ENCODE data around the gene PRR33. TPM values are rescaled to one million over a fixed set of nuclear protein-coding genes. Genes with fewer than 3 reads are reported as not detected.
"Not testable (repeated sequence)": the region's sequence is repeated elsewhere in the genome, so short reads cannot be mapped to it uniquely, and the experiment has no call there.

PRR33 gene
- total RNA-seq, 1 donor: not detected

GRCh38 chr11:1888347-1888753, 3.3 kb downstream of the PRR33 start:
- DNase-seq (ENCODE audit: low read depth): no peak
- TF ChIP-seq, protein P1, sequence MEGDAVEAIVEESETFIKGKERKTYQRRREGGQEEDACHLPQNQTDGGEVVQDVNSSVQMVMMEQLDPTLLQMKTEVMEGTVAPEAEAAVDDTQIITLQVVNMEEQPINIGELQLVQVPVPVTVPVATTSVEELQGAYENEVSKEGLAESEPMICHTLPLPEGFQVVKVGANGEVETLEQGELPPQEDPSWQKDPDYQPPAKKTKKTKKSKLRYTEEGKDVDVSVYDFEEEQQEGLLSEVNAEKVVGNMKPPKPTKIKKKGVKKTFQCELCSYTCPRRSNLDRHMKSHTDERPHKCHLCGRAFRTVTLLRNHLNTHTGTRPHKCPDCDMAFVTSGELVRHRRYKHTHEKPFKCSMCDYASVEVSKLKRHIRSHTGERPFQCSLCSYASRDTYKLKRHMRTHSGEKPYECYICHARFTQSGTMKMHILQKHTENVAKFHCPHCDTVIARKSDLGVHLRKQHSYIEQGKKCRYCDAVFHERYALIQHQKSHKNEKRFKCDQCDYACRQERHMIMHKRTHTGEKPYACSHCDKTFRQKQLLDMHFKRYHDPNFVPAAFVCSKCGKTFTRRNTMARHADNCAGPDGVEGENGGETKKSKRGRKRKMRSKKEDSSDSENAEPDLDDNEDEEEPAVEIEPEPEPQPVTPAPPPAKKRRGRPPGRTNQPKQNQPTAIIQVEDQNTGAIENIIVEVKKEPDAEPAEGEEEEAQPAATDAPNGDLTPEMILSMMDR (IDR thresholded peaks at IDR 0.05; ENCODE audit: insufficient read depth, low read length): no peak
- no peak overlapping the region for H3K4me3 ChIP-seq (ENCODE audit: low read depth, low read length)

DNA sequence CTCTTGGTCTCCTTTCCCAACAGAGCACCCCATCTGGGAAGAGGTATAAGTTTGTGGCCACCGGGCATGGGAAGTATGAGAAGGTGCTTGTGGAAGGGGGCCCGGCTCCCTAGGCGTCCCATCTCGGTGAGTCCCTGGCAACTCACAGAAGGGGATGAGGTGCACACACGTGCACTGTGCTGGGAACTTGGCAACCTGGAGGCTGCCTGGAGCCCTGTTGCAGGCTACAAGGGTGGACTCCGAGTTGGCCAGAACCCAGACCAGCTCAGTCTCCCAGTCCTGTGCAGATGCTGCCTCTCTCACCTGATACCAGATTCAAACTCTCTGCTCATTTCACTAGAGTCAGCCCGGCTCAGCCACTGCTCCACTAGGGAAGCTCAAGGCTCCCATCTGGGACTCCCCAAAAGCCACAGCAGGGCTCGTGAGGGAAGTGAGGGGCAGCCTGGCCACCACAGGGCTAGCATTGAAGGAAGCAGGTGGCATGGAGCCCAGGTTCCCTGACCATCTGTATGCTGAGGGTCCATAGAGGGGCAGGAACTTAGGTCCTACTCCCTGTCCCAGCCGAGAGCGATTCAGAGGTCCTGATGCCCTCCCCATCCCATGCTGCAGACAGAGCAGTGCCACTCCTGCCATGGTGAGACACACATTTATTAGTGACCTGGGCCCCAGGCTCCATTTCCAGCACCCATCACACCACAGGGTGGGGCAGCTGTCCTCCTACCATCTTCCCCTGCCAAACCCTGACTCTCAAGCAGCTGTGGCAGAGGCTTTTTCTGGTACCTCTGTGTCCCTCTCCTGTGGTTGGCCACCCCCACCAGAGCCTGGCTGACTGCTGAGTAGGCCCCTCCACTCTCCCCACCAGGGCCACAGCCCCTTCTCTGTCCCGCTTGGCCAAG, 4.0 kb downstream of the PRR33 start:
- TF ChIP-seq, protein P1 (IDR thresholded peaks at IDR 0.05; ENCODE audit: insufficient read depth, low read length): no peak
- DNase-seq (ENCODE audit: low read depth): no peak

GRCh38 chr11:1886551-1886950, 5.1 kb downstream of the PRR33 start:
- H3K4me3 ChIP-seq (ENCODE audit: low read depth, low read length); DNase-seq (ENCODE audit: low read depth): not testable (repeated sequence)

More for the DNA sequence above, 4.0 kb downstream of the PRR33 start:
- H3K4me3 ChIP-seq (ENCODE audit: low read depth, low read length): no peak overlapping the region

- no peak for DNase-seq (ENCODE audit: low read depth)
- no peak overlapping the region for H3K4me3 ChIP-seq (ENCODE audit: low read depth, low read length)
- TF ChIP-seq, protein P1 (IDR thresholded peaks at IDR 0.05; ENCODE audit: insufficient read depth, low read length): no peak
Observed at GRCh38 chr11:1884303-1884700, 7.4 kb downstream of the PRR33 start.

GRCh38 chr11:1883346-1884302, 8.1 kb downstream of the PRR33 start:
- no peak overlapping the region for H3K4me3 ChIP-seq (ENCODE audit: low read depth, low read length)
- DNase-seq (ENCODE audit: low read depth): no peak
- TF ChIP-seq, protein P1 (IDR thresholded peaks at IDR 0.05; ENCODE audit: insufficient read depth, low read length): no peak

- peak; percentile 70 for DNase-seq (ENCODE audit: low read depth)
- TF ChIP-seq, protein P1 (IDR thresholded peaks at IDR 0.05; ENCODE audit: insufficient read depth, low read length): peak; percentile 93
- no peak overlapping the region for H3K4me3 ChIP-seq (ENCODE audit: low read depth, low read length)
Observed at GRCh38 chr11:1882265-1883238, 9.1 kb downstream of the PRR33 start.

All from fibroblast of the aortic adventitia (primary cell).